Epidermal melanocyte (primary cell): ENCODE measurements around the gene HLCS.

Experiments
- DNase-seq: peaks from one replicate; pipeline ENCODE4 v3.0.0; 2011; ENCODE audit warnings: low spot score; ENCODE audit not compliant: insufficient read length

HLCS gene

GRCh38 chr21:36985751-36986594 is 19.5 kb upstream of the HLCS start:
- no peak for DNase-seq

GRCh38 chr21:36981977-36982700 is 15.7 kb upstream of the HLCS start:
- no peak for DNase-seq

- no peak for DNase-seq
These were observed 14.6 kb upstream of the HLCS start for GRCh38 chr21:36981049-36981391.

- no peak for DNase-seq
These were observed 14.0 kb upstream of the HLCS start for GRCh38 chr21:36980280-36981048.

- no peak for DNase-seq
These were observed 10.6 kb upstream of the HLCS start for GRCh38 chr21:36976882-36977651.

- no peak for DNase-seq
These were observed 9.9 kb upstream of the HLCS start for GRCh38 chr21:36976228-36976861.

- DNase-seq, result no peak
These were observed 8.4 kb upstream of the HLCS start for GRCh38 chr21:36974851-36975192.

- no peak for DNase-seq
These were observed 7.7 kb upstream of the HLCS start for GRCh38 chr21:36973986-36974850.

- no peak for DNase-seq
These were observed 2.5 kb upstream of the HLCS start for GRCh38 chr21:36968976-36969375.

GRCh38 chr21:36968414-36968813 is 1.9 kb upstream of the HLCS start:
- no peak for DNase-seq

GRCh38 chr21:36966821-36967768 is 626 bp upstream of the HLCS start:
- DNase-seq, result no peak

- DNase-seq, result no peak
These were observed 776 bp downstream of the HLCS start for GRCh38 chr21:36965720-36966065.

- no peak for DNase-seq
These were observed 1.4 kb downstream of the HLCS start for GRCh38 chr21:36964827-36965719.

GRCh38 chr21:36964398-36964797 is 2.1 kb downstream of the HLCS start:
- DNase-seq, result no peak

- DNase-seq, result no peak
These were observed 4.2 kb downstream of the HLCS start for GRCh38 chr21:36962098-36962780.

GRCh38 chr21:36960676-36961284 is 5.7 kb downstream of the HLCS start:
- DNase-seq, result no peak
